HFF-Myc (cell line): Measurements from ENCODE around the gene TCERG1L.

ENCODE experiments used
- DNase-seq: peaks from one replicate; pipeline ENCODE4 v3.0.0-alpha.2; 2011; ENCODE audit warnings: low read depth; ENCODE audit errors: extremely low read depth
- H3K4me3 ChIP-seq: replicated peaks from 2 replicates; pipeline ENCODE4 v1.5.1; 2011; ENCODE audit warnings: low read depth, mild to moderate bottlenecking, control low read depth, low read length
- CTCF ChIP-seq: IDR thresholded peaks from 2 replicates; pipeline ENCODE4 v1.5.1; 2012; ENCODE audit warnings: mild to moderate bottlenecking, low read depth, low read length, control low read depth; ENCODE audit errors: missing control alignments

The TCERG1L gene

GRCh38 chr10:131251146-131251541 is 60.4 kb downstream of the TCERG1L start:
- no peak overlapping the region for H3K4me3 ChIP-seq
- no peak for DNase-seq
- TF ChIP-seq CTCF: no peak

- TF ChIP-seq CTCF: no peak
- H3K4me3 ChIP-seq: no peak overlapping the region
- no peak for DNase-seq
These were observed 60.9 kb downstream of the TCERG1L start for GRCh38 chr10:131250454-131251145.

- no peak for TF ChIP-seq CTCF
- H3K4me3 ChIP-seq: no peak overlapping the region
- no peak for DNase-seq
These were observed 61.6 kb downstream of the TCERG1L start for GRCh38 chr10:131249955-131250344.

- TF ChIP-seq CTCF: no peak
- no peak overlapping the region for H3K4me3 ChIP-seq
- DNase-seq: no peak
These were observed 62.1 kb downstream of the TCERG1L start for GRCh38 chr10:131249238-131249954.

GRCh38 chr10:131248376-131249165 is 63.0 kb downstream of the TCERG1L start:
- no peak for DNase-seq
- no peak for TF ChIP-seq CTCF
- H3K4me3 ChIP-seq: no peak overlapping the region

GRCh38 chr10:131247873-131248272 is 63.6 kb downstream of the TCERG1L start:
- no peak for DNase-seq
- TF ChIP-seq CTCF: no peak
- no peak overlapping the region for H3K4me3 ChIP-seq
